HepG2 (cell line): ENCODE measurements around the gene IL6R. TPM values are rescaled to one million over a fixed set of nuclear protein-coding genes. Genes with fewer than 3 reads are reported as not detected.
A peak's percentile ranks its signal among the peaks of the same experiment; 100 is the strongest.

Source experiments
- ARID2 ChIP-seq: sonication (generic); formaldehyde crosslinking; IDR thresholded peaks from 2 replicates; pipeline ENCODE4 v1.8.1; 2022; ENCODE audit warnings: mild to moderate bottlenecking, missing genetic modification reagents, borderline replicate concordance
- ELF1 ChIP-seq: sonication (generic); formaldehyde crosslinking; IDR thresholded peaks from 2 replicates; pipeline ENCODE4 v1.4.0; 2020; ENCODE audit warnings: missing genetic modification reagents
- ESRRA ChIP-seq: sonication (generic); formaldehyde crosslinking; IDR thresholded peaks from 2 replicates; pipeline ENCODE4 v1.5.1; 2020; ENCODE audit warnings: mild to moderate bottlenecking, low read depth, missing genetic modification reagents
- HNF4A ChIP-seq: sonication (generic); formaldehyde crosslinking; IDR thresholded peaks from 2 replicates; pipeline ENCODE4 v1.4.0; 2020; ENCODE audit warnings: missing genetic modification reagents
- IRF2 ChIP-seq: IDR thresholded peaks from 2 replicates; pipeline ENCODE4 v1.6.1; 2018; ENCODE audit warnings: missing genetic modification reagents, missing compliant biosample characterization
- KDM3A ChIP-seq: IDR thresholded peaks from 2 replicates; pipeline ENCODE4 v1.6.1; 2018; ENCODE audit warnings: low read depth, missing compliant biosample characterization
- KLF16 ChIP-seq, 2 experiments: sonication (generic) in 1 of 2; formaldehyde crosslinking in 1 of 2; IDR thresholded peaks; 2 replicates each; pipeline versions ENCODE4 v1.6.1 to v1.8.0; 2016 to 2023; ENCODE audit warnings: missing genetic modification reagents in 2 of 2, missing compliant biosample characterization in 1 of 2
- MED13 ChIP-seq: sonication (generic); formaldehyde crosslinking; IDR thresholded peaks from 2 replicates; pipeline ENCODE4 v1.5.0; 2020; ENCODE audit warnings: missing genetic modification reagents
- RBM22 ChIP-seq: fragments of 200-400 bp; formaldehyde crosslinking; optimal IDR thresholded peaks from 2 replicates; pipeline ENCODE3; 2017; ENCODE audit warnings: mild to moderate bottlenecking, low read length, moderate library complexity
- RFX5 ChIP-seq: IDR thresholded peaks from 2 replicates; pipeline ENCODE4 v1.6.1; 2011; ENCODE audit warnings: low read depth, low read length, improper control_type of control experiment
- TCF7 ChIP-seq: sonication (generic); IDR thresholded peaks from 2 replicates; pipeline ENCODE4 v1.6.1; 2016; ENCODE audit warnings: antibody characterized with exemption, low read depth
- THYN1 ChIP-seq: sonication (generic); formaldehyde crosslinking; IDR thresholded peaks from 2 replicates; pipeline ENCODE4 v1.8.1; 2023; ENCODE audit warnings: low read depth, mild to moderate bottlenecking, moderate library complexity, missing genetic modification reagents, borderline replicate concordance
- ZMAT3 ChIP-seq: sonication (generic); formaldehyde crosslinking; conservative IDR thresholded peaks from 2 replicates; pipeline ENCODE4 v1.7.0; 2021; ENCODE audit warnings: missing genetic modification reagents
- ZNF143 ChIP-seq: sonication (generic); formaldehyde crosslinking; IDR thresholded peaks from 2 replicates; pipeline ENCODE4 v1.4.0; 2020; ENCODE audit warnings: missing genetic modification reagents
- ZNF205 ChIP-seq: IDR thresholded peaks from 2 replicates; pipeline ENCODE4 v1.6.1; 2018; ENCODE audit warnings: missing biosample characterization, missing genetic modification reagents
- ZNF292 ChIP-seq: sonication (generic); formaldehyde crosslinking; IDR thresholded peaks from 2 replicates; pipeline ENCODE4 v1.8.1; 2022; ENCODE audit warnings: mild to moderate bottlenecking, low read depth, missing genetic modification reagents, borderline replicate concordance
- ZNF326 ChIP-seq: sonication (generic); formaldehyde crosslinking; IDR thresholded peaks from 2 replicates; pipeline ENCODE4 v1.4.0; 2020; ENCODE audit warnings: missing genetic modification reagents, borderline replicate concordance
- ZNF572 ChIP-seq: sonication (generic); formaldehyde crosslinking; IDR thresholded peaks from 2 replicates; pipeline ENCODE4 v1.5.1; 2020; ENCODE audit warnings: mild to moderate bottlenecking, missing genetic modification reagents
- polyA plus RNA-seq, 8 experiments: library from polyadenylated mRNA; depleted of rRNA in 3 of 8; stranded (reverse) in 7 of 8; unstranded in 1 of 8; fragments of >200 nt; fragmentation: Illumina TruSeq in 4 of 8; extraction: Trizol in 4 of 8; gene quantifications; 2 replicates each; pipeline versions ENCODE4 v1.2.1 to v1.2.3, GENCODE V29; 2011 to 2016; ENCODE audit warnings: low read depth in 4 of 8, missing spikeins in 1 of 8, mixed read lengths in 1 of 8; ENCODE audit not compliant: insufficient read depth in 1 of 8
- total RNA-seq, 5 experiments: library from RNA; depleted of rRNA; stranded (reverse); fragments of >200 nt; fragmentation: Illumina TruSeq; extraction: Trizol; gene quantifications; 2 replicates each; pipeline ENCODE4 v1.2.3, GENCODE V29; 2016; ENCODE audit warnings: low read depth in 1 of 5
- TF ChIP-seq, protein P1 (sequence below): sonication (generic); formaldehyde crosslinking; IDR thresholded peaks from 2 replicates; pipeline ENCODE4 v1.4.0; 2020; ENCODE audit warnings: mild to moderate bottlenecking, missing genetic modification reagents
- TF ChIP-seq, protein P2 (sequence below): sonication (generic); formaldehyde crosslinking; IDR thresholded peaks from 2 replicates; pipeline ENCODE4 v1.4.0; 2020; ENCODE audit warnings: mild to moderate bottlenecking, missing genetic modification reagents
- TF ChIP-seq, protein P3 (sequence below): sonication (generic); formaldehyde crosslinking; IDR thresholded peaks from 2 replicates; pipeline ENCODE4 v1.9.0; 2021; ENCODE audit warnings: mild to moderate bottlenecking, missing genetic modification reagents

Gene IL6R
- total and polyA plus RNA-seq, 2 of the 13 experiments (the other 11 are each of a cell fraction or from before 2014, with no cell fraction given), result 5.0 to 24.5 TPM

DNA sequence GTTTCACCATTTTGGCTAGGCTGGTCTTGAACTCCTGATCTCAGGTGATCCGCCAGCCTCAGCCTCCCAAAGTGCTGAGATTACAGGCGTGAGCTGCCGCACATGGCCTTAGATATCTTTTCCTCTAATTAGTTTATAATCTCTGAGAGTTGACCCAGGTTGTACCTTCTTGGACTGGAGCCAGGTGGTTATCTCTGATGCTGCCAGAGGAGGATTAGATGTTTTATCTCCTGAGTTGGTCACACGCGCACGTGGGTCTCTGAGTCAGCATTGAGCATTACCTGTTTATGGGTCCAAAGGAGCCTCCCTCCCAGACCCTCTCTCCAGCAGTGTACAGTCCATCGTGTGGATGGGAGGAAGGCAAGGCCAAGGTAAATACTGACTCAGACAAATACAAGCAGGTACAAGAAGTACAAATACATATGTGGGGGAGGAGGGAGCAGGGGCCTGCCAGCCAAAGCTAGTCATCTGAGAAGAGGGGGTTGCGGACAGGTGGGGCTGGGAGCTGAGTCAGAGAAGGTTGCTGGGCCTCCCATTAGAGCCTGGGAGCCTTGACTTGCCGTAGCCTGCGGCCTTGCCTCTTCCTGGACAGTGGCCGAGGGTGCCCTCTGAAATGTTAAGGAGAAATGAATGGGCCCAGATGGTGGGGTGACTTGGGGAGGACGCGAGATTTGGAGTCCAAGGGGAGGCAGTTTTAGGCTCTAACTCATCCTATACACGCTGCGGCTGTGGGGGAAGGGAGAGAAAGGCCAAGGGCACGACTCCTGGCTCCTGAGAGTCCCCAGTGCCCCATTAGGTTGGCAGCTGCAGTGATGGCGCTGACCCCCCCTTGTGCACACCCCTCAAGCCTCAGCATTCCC lies 13.1 kb downstream of the IL6R start (continued):
- no peak for TF ChIP-seq ZNF326 (CRISPR knock-in tag)
- TF ChIP-seq, protein P1, sequence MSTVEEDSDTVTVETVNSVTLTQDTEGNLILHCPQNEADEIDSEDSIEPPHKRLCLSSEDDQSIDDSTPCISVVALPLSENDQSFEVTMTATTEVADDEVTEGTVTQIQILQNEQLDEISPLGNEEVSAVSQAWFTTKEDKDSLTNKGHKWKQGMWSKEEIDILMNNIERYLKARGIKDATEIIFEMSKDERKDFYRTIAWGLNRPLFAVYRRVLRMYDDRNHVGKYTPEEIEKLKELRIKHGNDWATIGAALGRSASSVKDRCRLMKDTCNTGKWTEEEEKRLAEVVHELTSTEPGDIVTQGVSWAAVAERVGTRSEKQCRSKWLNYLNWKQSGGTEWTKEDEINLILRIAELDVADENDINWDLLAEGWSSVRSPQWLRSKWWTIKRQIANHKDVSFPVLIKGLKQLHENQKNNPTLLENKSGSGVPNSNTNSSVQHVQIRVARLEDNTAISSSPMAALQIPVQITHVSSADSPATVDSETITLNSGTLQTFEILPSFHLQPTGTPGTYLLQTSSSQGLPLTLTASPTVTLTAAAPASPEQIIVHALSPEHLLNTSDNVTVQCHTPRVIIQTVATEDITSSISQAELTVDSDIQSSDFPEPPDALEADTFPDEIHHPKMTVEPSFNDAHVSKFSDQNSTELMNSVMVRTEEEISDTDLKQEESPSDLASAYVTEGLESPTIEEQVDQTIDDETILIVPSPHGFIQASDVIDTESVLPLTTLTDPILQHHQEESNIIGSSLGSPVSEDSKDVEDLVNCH (CRISPR knock-in tag), result 0 out of 2 replicates have a peak, but pooled peaks have one; percentile 49
- TF ChIP-seq ZNF292 (CRISPR knock-in tag), result peak; percentile 69; the same call in 1 of the 2 replicates
- TF ChIP-seq THYN1 (CRISPR knock-in tag), result no peak
- TF ChIP-seq ZNF572, result 0 out of 2 replicates have a peak, but pooled peaks have one; percentile 73
- TF ChIP-seq ZNF143 (CRISPR knock-in tag), result peak; percentile 34; the same call in 1 of the 2 replicates
- peak; percentile 90 for TF ChIP-seq HNF4A (CRISPR knock-in tag)
- TF ChIP-seq KDM3A (CRISPR knock-in tag), result peak; percentile 35; the same call in 1 of the 2 replicates
- TF ChIP-seq ESRRA, result peak; percentile 74
- TF ChIP-seq, protein P2, sequence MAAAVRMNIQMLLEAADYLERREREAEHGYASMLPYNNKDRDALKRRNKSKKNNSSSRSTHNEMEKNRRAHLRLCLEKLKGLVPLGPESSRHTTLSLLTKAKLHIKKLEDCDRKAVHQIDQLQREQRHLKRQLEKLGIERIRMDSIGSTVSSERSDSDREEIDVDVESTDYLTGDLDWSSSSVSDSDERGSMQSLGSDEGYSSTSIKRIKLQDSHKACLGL (CRISPR knock-in tag), result 0 out of 2 replicates have a peak, but pooled peaks have one; percentile 42
- TF ChIP-seq RBM22, result no peak
- peak; percentile 70 for TF ChIP-seq TCF7
- TF ChIP-seq KLF16 (CRISPR knock-in tag; IDR thresholded peaks at IDR 0.05), result peak in 1 of 2 experiments; percentile 97; a peak in 2 of 4 replicates
- TF ChIP-seq ELF1, result peak; percentile 62
- TF ChIP-seq RFX5, result no peak
- peak; percentile 89 for TF ChIP-seq ZNF205 (CRISPR knock-in tag)
- 0 out of 2 replicates have a peak, but pooled peaks have one; percentile 67 for TF ChIP-seq ARID2 (CRISPR knock-in tag)
- TF ChIP-seq MED13 (CRISPR knock-in tag), result no peak
- TF ChIP-seq, protein P3, sequence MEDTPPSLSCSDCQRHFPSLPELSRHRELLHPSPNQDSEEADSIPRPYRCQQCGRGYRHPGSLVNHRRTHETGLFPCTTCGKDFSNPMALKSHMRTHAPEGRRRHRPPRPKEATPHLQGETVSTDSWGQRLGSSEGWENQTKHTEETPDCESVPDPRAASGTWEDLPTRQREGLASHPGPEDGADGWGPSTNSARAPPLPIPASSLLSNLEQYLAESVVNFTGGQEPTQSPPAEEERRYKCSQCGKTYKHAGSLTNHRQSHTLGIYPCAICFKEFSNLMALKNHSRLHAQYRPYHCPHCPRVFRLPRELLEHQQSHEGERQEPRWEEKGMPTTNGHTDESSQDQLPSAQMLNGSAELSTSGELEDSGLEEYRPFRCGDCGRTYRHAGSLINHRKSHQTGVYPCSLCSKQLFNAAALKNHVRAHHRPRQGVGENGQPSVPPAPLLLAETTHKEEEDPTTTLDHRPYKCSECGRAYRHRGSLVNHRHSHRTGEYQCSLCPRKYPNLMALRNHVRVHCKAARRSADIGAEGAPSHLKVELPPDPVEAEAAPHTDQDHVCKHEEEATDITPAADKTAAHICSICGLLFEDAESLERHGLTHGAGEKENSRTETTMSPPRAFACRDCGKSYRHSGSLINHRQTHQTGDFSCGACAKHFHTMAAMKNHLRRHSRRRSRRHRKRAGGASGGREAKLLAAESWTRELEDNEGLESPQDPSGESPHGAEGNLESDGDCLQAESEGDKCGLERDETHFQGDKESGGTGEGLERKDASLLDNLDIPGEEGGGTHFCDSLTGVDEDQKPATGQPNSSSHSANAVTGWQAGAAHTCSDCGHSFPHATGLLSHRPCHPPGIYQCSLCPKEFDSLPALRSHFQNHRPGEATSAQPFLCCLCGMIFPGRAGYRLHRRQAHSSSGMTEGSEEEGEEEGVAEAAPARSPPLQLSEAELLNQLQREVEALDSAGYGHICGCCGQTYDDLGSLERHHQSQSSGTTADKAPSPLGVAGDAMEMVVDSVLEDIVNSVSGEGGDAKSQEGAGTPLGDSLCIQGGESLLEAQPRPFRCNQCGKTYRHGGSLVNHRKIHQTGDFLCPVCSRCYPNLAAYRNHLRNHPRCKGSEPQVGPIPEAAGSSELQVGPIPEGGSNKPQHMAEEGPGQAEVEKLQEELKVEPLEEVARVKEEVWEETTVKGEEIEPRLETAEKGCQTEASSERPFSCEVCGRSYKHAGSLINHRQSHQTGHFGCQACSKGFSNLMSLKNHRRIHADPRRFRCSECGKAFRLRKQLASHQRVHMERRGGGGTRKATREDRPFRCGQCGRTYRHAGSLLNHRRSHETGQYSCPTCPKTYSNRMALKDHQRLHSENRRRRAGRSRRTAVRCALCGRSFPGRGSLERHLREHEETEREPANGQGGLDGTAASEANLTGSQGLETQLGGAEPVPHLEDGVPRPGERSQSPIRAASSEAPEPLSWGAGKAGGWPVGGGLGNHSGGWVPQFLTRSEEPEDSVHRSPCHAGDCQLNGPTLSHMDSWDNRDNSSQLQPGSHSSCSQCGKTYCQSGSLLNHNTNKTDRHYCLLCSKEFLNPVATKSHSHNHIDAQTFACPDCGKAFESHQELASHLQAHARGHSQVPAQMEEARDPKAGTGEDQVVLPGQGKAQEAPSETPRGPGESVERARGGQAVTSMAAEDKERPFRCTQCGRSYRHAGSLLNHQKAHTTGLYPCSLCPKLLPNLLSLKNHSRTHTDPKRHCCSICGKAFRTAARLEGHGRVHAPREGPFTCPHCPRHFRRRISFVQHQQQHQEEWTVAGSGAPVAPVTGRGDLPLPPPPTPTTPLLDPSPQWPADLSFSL (CRISPR knock-in tag), result peak; percentile 26; the same call in 1 of the 2 replicates
- TF ChIP-seq IRF2 (CRISPR knock-in tag), result peak; percentile 87
- peak; percentile 76 for TF ChIP-seq ZMAT3 (CRISPR knock-in tag)
